CD4-positive, CD25-positive, alpha-beta regulatory T cell (primary cell): Measurements from ENCODE around the gene NFIB. TPM values are rescaled to one million over a fixed set of nuclear protein-coding genes. Genes with fewer than 3 reads are reported as not detected.

Experiments used
- ATAC-seq, 2 donors: fragments of 150-1000 bp; cut with Tn5 transposase; one replicate each; pipeline ENCODE4 v1.10.0; 2021; ENCODE audit warnings: low read depth in 2 of 2, moderate number of reproducible peaks in 2 of 2, moderate library complexity in 1 of 2
- DNase-seq, 3 donors: peaks; one replicate each; pipeline versions ENCODE4 v3.0.0 to v3.0.0-alpha.2; 2012 to 2022; ENCODE audit warnings: mixed read lengths in 1 of 3
- H3K27ac ChIP-seq: one replicate; pipeline ENCODE4 v1.7.0; 2013; ENCODE audit warnings: mild to moderate bottlenecking, low read length; ENCODE audit not compliant: insufficient read depth, poor library complexity, severe bottlenecking
- H3K27me3 ChIP-seq: one replicate; pipeline ENCODE4 v1.7.0; 2013; ENCODE audit warnings: low read length; ENCODE audit not compliant: control insufficient read depth, insufficient read depth
- H3K36me3 ChIP-seq: one replicate; pipeline ENCODE4 v1.7.0; 2013; ENCODE audit warnings: mild to moderate bottlenecking, low read length, moderate library complexity; ENCODE audit not compliant: control insufficient read depth, insufficient read depth
- H3K4me1 ChIP-seq: 2 replicates; pipeline ENCODE4 v1.7.0; 2013; ENCODE audit warnings: mild to moderate bottlenecking, low read length; ENCODE audit not compliant: insufficient read depth, control insufficient read depth, poor library complexity, severe bottlenecking
- H3K4me3 ChIP-seq: one replicate; pipeline ENCODE4 v1.7.0; 2013; ENCODE audit warnings: low read depth, mild to moderate bottlenecking, low read length, moderate library complexity
- H3K9me3 ChIP-seq, 2 experiments: 1 replicate in 1 of 2; 2 replicates in 1 of 2; pipeline ENCODE4 v1.7.0; 2013; ENCODE audit warnings: low read length in 2 of 2, mild to moderate bottlenecking in 1 of 2, moderate library complexity in 1 of 2; ENCODE audit not compliant: control insufficient read depth in 2 of 2
- H3K27ac Mint-ChIP-seq, 3 donors: one replicate each; pipeline ENCODE4 v1.8.0; 2020 to 2022; ENCODE audit warnings: mild to moderate bottlenecking in 3 of 3, mixed read lengths in 3 of 3, moderate library complexity in 2 of 3
- H3K27me3 Mint-ChIP-seq: one replicate; pipeline ENCODE4 v1.8.0; 2022; ENCODE audit warnings: mild to moderate bottlenecking, mixed read lengths
- H3K36me3 Mint-ChIP-seq: one replicate; pipeline ENCODE4 v1.8.0; 2020; ENCODE audit warnings: mixed read lengths
- H3K4me1 Mint-ChIP-seq, 4 donors: one replicate each; pipeline ENCODE4 v1.8.0; 2020 to 2022; ENCODE audit warnings: mixed read lengths in 4 of 4, mild to moderate bottlenecking in 1 of 4
- H3K4me3 Mint-ChIP-seq, 4 donors: one replicate each; pipeline ENCODE4 v1.8.0; 2020 to 2022; ENCODE audit warnings: mild to moderate bottlenecking in 4 of 4, mixed read lengths in 4 of 4, moderate library complexity in 3 of 4
- H3K9me3 Mint-ChIP-seq, 7 donors: one replicate each; pipeline ENCODE4 v1.8.0; 2020 to 2022; ENCODE audit warnings: mixed read lengths in 7 of 7, mild to moderate bottlenecking in 3 of 7, moderate library complexity in 2 of 7
- polyA plus RNA-seq, 4 donors: library from polyadenylated mRNA; unstranded; fragments of 300-500 nt; fragmentation: Illumina TruSeq; gene quantifications; one replicate each; pipeline ENCODE4 v1.2.3, GENCODE V29; 2021
- total RNA-seq: library from RNA; stranded (reverse); gene quantifications from one replicate; pipeline ENCODE4 v1.2.3, GENCODE V29; 2022

The NFIB gene
- total and polyA plus RNA-seq, 5 donors from 2014 or later: 0.20 TPM; not detected in 4

DNA sequence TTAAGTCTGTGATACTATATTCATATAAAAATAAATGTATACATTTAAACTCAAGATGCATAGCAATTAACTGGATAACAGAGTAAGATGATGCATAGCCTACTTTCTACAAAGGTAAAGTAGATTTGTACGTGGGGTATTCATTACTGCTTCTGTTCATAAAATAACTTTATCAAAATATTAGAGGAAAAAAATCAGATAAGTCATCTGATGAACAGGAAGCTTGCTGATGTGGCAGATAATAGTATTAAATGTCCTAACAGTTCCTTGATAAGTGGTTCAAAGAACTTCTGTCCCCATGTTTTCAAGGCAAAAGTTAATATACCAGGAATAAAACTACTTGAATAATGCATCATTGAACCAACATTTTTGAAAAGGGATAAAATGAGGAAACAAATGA is 123.7 kb downstream of the NFIB start:
- Histone ChIP-seq H3K9me3 (no peaks in the 10 kb centered on the region), H3K27me3 (no peaks in the 10 kb centered on the region), H3K4me3 (no peak overlapping the region), H3K4me1 (no peaks in the 10 kb centered on the region), H3K27ac (no peak overlapping the region), H3K36me3 (no peaks in the 10 kb centered on the region)
- Mint-ChIP-seq H3K9me3 (peaks cover 0 to 2% (median 0%) of the 10 kb centered on the region in 7 donors), H3K27ac (no peak overlapping the region), H3K4me1 (no peaks in the 10 kb centered on the region), H3K36me3 (no peaks in the 10 kb centered on the region), H3K27me3 (peaks cover 4% of the 10 kb centered on the region), H3K4me3 (no peak overlapping the region)
- DNase-seq (no peak), ATAC-seq (no peak)

DNA sequence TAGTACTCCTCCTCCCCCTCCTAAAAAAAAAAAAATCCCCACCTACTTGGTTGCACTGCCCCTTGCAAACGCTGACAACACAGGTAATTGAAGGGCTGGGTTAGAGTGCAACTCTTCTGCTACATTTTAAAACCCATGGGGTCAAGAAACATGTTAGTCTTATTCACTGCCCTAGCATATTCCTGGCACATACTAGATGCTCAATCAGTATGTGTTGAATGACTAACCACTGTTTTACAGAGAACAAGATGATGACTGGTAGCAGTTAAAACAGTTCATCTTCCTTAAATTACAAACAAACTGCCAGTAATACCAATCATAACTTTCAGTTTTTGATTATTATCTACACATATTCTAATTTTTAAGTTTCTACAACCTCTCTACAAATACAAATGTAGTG is 124.4 kb downstream of the NFIB start:
- DNase-seq: no peak
- no peaks in the 10 kb centered on the region for H3K27me3 ChIP-seq
- Mint-ChIP-seq H3K27ac (no peak overlapping the region), H3K36me3 (no peaks in the 10 kb centered on the region), H3K4me1 (no peaks in the 10 kb centered on the region), H3K9me3 (peaks cover 0 to 2% (median 0%) of the 10 kb centered on the region in 7 donors), H3K27me3 (peaks cover 4% of the 10 kb centered on the region), H3K4me3 (no peak overlapping the region)
- no peak for ATAC-seq
- no peaks in the 10 kb centered on the region for H3K4me1 ChIP-seq
- no peak overlapping the region for H3K4me3 ChIP-seq
- H3K9me3 ChIP-seq: no peaks in the 10 kb centered on the region
- H3K27ac ChIP-seq: no peak overlapping the region
- H3K36me3 ChIP-seq: no peaks in the 10 kb centered on the region

DNA sequence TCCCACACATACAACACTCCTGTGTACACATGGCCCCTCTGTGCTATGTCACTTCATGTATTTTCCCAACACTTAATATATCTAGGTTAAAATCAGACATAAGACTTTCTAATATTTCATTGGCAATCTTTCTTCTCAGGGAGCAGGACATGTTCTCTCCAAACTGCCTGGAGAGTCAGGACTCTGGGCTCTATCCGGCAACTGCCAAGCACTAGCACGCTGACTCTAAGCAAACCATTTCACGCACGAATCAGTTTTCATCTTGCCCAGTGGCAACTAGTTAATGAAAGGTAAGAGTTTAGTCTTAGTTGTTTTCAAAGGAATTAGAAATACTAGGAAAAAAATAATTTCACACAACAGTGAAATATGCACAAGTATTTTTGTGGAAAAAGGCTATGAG is 124.8 kb downstream of the NFIB start:
- DNase-seq (no peak), ATAC-seq (no peak)
- H3K27me3 ChIP-seq: no peaks in the 10 kb centered on the region
- H3K36me3 ChIP-seq: no peaks in the 10 kb centered on the region
- no peaks in the 10 kb centered on the region for H3K36me3 Mint-ChIP-seq
- no peak overlapping the region for H3K27ac ChIP-seq
- no peaks in the 10 kb centered on the region for H3K4me1 Mint-ChIP-seq
- H3K4me3 Mint-ChIP-seq: no peak overlapping the region
- H3K4me3 ChIP-seq: no peak overlapping the region
- no peaks in the 10 kb centered on the region for H3K9me3 ChIP-seq
- peaks cover 4% of the 10 kb centered on the region for H3K27me3 Mint-ChIP-seq
- no peaks in the 10 kb centered on the region for H3K4me1 ChIP-seq
- peaks cover 0 to 2% (median 0%) of the 10 kb centered on the region in 7 donors for H3K9me3 Mint-ChIP-seq
- no peak overlapping the region for H3K27ac Mint-ChIP-seq

DNA sequence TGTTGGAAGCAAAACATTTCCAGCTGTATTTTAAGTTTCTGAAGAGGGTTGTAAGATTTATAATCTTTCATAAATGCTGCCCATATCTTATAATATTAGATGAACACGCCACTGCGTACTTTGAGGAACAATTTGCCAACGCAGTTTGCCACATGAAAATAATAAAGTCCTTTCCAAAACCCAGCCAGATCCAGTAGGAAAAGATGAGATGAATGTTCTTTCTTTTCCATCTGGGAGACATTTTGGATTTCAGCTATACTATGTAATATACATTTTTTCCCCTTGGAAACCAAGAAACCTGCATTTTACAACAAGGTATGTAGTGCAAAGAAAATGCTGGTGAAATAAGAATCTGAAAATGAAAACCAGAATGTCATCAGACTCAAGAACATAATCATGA is 125.4 kb downstream of the NFIB start:
- Mint-ChIP-seq H3K36me3 (no peaks in the 10 kb centered on the region), H3K9me3 (peaks cover 0 to 3% (median 0%) of the 10 kb centered on the region in 7 donors), H3K27ac (no peak overlapping the region), H3K27me3 (peaks cover 4% of the 10 kb centered on the region), H3K4me1 (no peaks in the 10 kb centered on the region), H3K4me3 (no peak overlapping the region)
- no peaks in the 10 kb centered on the region for H3K4me1 ChIP-seq
- H3K36me3 ChIP-seq: no peaks in the 10 kb centered on the region
- no peaks in the 10 kb centered on the region for H3K9me3 ChIP-seq
- ATAC-seq: no peak
- no peak for DNase-seq
- H3K4me3 ChIP-seq: no peak overlapping the region
- no peaks in the 10 kb centered on the region for H3K27me3 ChIP-seq
- H3K27ac ChIP-seq: no peak overlapping the region

DNA sequence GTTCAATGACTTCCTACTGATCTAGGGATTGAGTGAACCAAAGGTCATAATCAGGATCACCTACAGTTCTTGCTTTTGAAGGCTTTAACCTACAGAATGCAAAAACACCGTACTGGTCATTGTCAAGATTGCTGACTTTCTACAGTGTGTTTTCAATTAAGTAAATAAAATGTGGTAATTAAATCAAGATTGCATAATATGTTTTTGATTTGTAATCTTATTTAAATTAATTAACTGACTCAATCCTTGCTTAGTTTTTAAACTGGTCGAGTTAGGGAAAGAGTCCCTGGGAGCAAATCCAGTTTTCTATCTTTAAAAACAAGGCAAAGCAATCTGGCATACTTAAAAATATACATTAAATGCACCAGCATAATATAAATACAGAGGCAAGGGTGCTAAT is 125.9 kb downstream of the NFIB start:
- Histone ChIP-seq H3K27ac (no peak overlapping the region), H3K9me3 (no peaks in the 10 kb centered on the region), H3K4me1 (no peaks in the 10 kb centered on the region), H3K36me3 (no peaks in the 10 kb centered on the region), H3K27me3 (no peaks in the 10 kb centered on the region), H3K4me3 (no peak overlapping the region)
- ATAC-seq (no peak), DNase-seq (no peak)
- Mint-ChIP-seq H3K9me3 (peaks cover 0 to 3% (median 0%) of the 10 kb centered on the region in 7 donors), H3K4me1 (no peaks in the 10 kb centered on the region), H3K4me3 (no peak overlapping the region), H3K27me3 (peaks cover 4% of the 10 kb centered on the region), H3K27ac (no peak overlapping the region), H3K36me3 (no peaks in the 10 kb centered on the region)

DNA sequence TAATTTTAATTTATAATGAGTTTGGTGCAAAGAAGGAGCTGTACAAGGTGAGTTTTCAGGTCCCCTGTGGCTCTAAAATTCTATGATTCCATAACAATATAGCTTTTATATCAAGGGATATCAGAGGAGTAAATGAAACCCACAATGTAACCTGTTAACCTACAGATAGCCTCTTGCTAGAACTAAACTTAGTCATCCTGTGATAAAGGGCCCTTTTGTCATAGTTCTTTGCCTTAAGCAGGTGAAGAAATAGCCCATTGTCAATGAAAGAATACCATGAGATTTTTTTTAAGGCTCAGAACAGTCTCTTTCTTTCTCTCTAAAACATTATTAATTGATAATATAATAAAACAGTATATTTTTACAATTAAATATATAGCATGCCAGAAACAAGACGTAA is 127.8 kb downstream of the NFIB start:
- ATAC-seq (no peak), DNase-seq (no peak)
- no peaks in the 10 kb centered on the region for H3K4me1 Mint-ChIP-seq
- H3K9me3 ChIP-seq: no peaks in the 10 kb centered on the region
- no peaks in the 10 kb centered on the region for H3K27me3 ChIP-seq
- peaks cover 4% of the 10 kb centered on the region for H3K27me3 Mint-ChIP-seq
- H3K27ac Mint-ChIP-seq: no peak overlapping the region
- H3K4me3 ChIP-seq: no peak overlapping the region
- no peak overlapping the region for H3K4me3 Mint-ChIP-seq
- H3K4me1 ChIP-seq: no peaks in the 10 kb centered on the region
- no peaks in the 10 kb centered on the region for H3K36me3 Mint-ChIP-seq
- no peak overlapping the region for H3K27ac ChIP-seq
- H3K9me3 Mint-ChIP-seq: peaks cover 0 to 2% (median 0%) of the 10 kb centered on the region in 7 donors
- no peaks in the 10 kb centered on the region for H3K36me3 ChIP-seq

DNA sequence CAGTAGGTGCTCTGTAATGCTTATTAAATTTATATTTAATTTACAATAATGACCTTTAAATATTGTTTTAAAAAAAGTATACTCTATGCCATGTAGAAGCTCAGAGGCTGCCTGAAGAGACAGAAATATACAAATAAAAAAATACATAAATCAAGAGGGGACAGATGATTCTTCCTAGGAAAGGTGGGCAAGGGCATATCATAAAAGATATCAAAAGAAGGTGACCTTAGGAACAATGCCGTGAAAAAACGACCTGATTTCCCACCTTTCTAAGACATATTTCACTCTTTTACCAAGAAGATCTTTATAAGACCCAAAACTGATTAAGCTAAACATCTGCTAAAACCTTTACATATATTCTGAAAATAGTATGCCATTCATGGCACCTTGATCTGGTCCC is 128.9 kb downstream of the NFIB start:
- H3K4me3 ChIP-seq: no peak overlapping the region
- H3K27ac ChIP-seq: no peak overlapping the region
- no peaks in the 10 kb centered on the region for H3K4me1 Mint-ChIP-seq
- peaks cover 0 to 4% (median 0%) of the 10 kb centered on the region in 7 donors for H3K9me3 Mint-ChIP-seq
- peaks cover 4% of the 10 kb centered on the region for H3K27me3 Mint-ChIP-seq
- no peak for DNase-seq
- no peaks in the 10 kb centered on the region for H3K27me3 ChIP-seq
- H3K4me3 Mint-ChIP-seq: no peak overlapping the region
- no peaks in the 10 kb centered on the region for H3K9me3 ChIP-seq
- H3K4me1 ChIP-seq: no peaks in the 10 kb centered on the region
- no peak for ATAC-seq
- H3K36me3 ChIP-seq: no peaks in the 10 kb centered on the region
- H3K36me3 Mint-ChIP-seq: no peaks in the 10 kb centered on the region
- H3K27ac Mint-ChIP-seq: no peak overlapping the region

DNA sequence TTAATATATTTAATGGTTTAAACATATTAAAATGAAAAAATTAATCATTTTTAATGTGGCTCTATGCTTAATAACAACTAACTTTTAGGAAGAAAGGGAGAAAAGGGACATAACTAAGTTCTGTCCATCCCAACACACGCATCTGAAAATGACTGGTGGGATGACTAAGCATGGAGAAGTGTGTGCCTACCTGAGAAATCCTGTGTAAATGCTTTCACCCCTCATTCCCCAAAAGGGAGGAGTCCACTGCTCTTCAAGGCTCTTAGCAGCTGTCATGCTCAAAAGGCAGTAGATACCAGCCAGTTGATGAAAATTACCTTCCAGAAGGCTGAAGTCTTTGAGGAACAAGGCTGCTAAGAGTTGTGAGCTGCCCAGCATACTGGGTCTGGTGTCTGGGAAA is 130.9 kb downstream of the NFIB start:
- Histone ChIP-seq H3K27me3 (no peaks in the 10 kb centered on the region), H3K4me1 (no peaks in the 10 kb centered on the region), H3K27ac (no peak overlapping the region), H3K4me3 (no peak overlapping the region), H3K9me3 (no peaks in the 10 kb centered on the region), H3K36me3 (no peaks in the 10 kb centered on the region)
- no peak for DNase-seq
- no peaks in the 10 kb centered on the region for H3K36me3 Mint-ChIP-seq
- no peaks in the 10 kb centered on the region for H3K4me1 Mint-ChIP-seq
- H3K27me3 Mint-ChIP-seq: peaks cover 4% of the 10 kb centered on the region
- H3K27ac Mint-ChIP-seq: no peak overlapping the region
- no peak overlapping the region for H3K4me3 Mint-ChIP-seq
- no peak for ATAC-seq
- H3K9me3 Mint-ChIP-seq: peaks cover 0 to 4% (median 0%) of the 10 kb centered on the region in 7 donors
